GM12891 (cell line): ENCODE data around the gene USP48.

Source experiments
- DNase-seq: peaks from one replicate; pipeline ENCODE4 v3.0.0; 2011; ENCODE audit warnings: low spot score; ENCODE audit not compliant: insufficient read length
- FAIRE-seq: peaks from 2 replicates; lab custom pipeline; 2011; peaks lifted over from hg19 to GRCh38; lab: Jason Lieb, UNC
- PAX5 ChIP-seq: IDR thresholded peaks from 2 replicates; pipeline ENCODE4 v1.6.1; 2011; ENCODE audit warnings: low read length, moderate library complexity, mild to moderate bottlenecking; ENCODE audit not compliant: insufficient read depth, severe bottlenecking
- POLR2A ChIP-seq: IDR thresholded peaks from 2 replicates; pipeline ENCODE4 v1.6.1; 2011; ENCODE audit warnings: low read depth, low read length, control low read depth
- POLR2AphosphoS5 ChIP-seq: IDR thresholded peaks from 2 replicates; pipeline ENCODE4 v1.6.1; 2011; ENCODE audit warnings: low read depth, low read length, control low read depth
- POU2F2 ChIP-seq: IDR thresholded peaks from 2 replicates; pipeline ENCODE4 v1.6.1; 2011; ENCODE audit warnings: low read depth, mild to moderate bottlenecking, control low read depth, low read length, moderate library complexity
- SPI1 ChIP-seq: IDR thresholded peaks from 2 replicates; pipeline ENCODE4 v1.6.1; 2011; ENCODE audit warnings: low read depth, low read length, control low read depth
- TAF1 ChIP-seq: IDR thresholded peaks from 2 replicates; pipeline ENCODE4 v1.6.1; 2011; ENCODE audit warnings: low read depth, low read length, control low read depth

Gene USP48

GRCh38 chr1:21762022-21762404, 20.9 kb downstream of the USP48 start:
- no peak for DNase-seq
- no peak for TF ChIP-seq SPI1
- peak; percentile 91 for TF ChIP-seq PAX5
- peak; percentile 61 for FAIRE-seq

GRCh38 chr1:21761052-21761451, 21.9 kb downstream of the USP48 start:
- DNase-seq (no peak), FAIRE-seq (no peak)
- no peak for TF ChIP-seq PAX5
- TF ChIP-seq SPI1: no peak
- no peak for TF ChIP-seq POU2F2
- TF ChIP-seq POLR2A: no peak
- no peak for TF ChIP-seq TAF1
- no peak for TF ChIP-seq POLR2AphosphoS5

DNA sequence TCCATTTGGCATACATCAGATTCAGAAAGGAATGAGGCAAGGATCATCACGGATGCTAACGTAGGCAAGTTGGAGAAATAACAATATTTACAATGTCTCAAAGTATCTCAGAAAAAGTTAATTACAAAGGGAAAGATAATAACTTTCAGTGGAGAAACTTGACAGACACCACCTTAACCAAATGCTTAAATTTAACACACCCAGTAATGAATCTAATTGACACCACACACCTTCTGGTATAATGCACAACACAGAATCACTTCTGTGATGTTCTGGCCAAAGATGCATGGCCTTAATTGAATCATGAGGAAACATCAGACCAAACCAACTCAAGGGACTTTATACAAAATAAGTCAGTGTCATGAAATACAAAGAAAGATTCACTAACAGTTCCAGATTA, 23.1 kb downstream of the USP48 start:
- no peak for DNase-seq
- peak; percentile 16 for FAIRE-seq
- TF ChIP-seq POLR2A: no peak
- no peak for TF ChIP-seq POU2F2
- TF ChIP-seq PAX5: no peak
- TF ChIP-seq POLR2AphosphoS5: no peak
- TF ChIP-seq SPI1: no peak
- TF ChIP-seq TAF1: no peak

GRCh38 chr1:21759182-21759581, 23.8 kb downstream of the USP48 start:
- TF ChIP-seq SPI1 (no peak), PAX5 (no peak), POLR2A (no peak), POU2F2 (no peak), TAF1 (no peak), POLR2AphosphoS5 (no peak)
- FAIRE-seq (no peak), DNase-seq (no peak)

DNA sequence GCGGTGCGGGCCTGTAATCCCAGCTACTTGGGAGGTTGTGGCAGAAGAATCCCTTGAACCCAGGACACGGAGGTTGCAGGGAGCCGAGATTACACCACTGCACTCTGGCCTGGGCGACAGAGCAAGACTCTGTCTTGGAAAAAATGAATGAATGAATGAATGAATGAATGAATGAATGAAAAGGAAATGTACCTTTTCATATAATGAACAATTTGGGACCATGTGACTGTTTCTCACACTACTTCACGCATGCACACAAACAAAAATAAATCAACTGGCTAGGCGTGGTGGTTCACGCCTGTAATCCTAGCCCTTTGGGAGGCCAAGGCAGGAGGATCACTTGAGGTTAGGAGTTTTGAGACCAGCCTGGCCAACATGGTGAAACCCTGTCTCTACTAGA, 24.3 kb downstream of the USP48 start:
- DNase-seq: no peak
- no peak for FAIRE-seq
- TF ChIP-seq POLR2AphosphoS5 (no peak), PAX5 (no peak)

GRCh38 chr1:21756393-21757089, 26.4 kb downstream of the USP48 start:
- DNase-seq: no peak
- TF ChIP-seq POLR2AphosphoS5: no peak
- TF ChIP-seq TAF1: no peak
- no peak for TF ChIP-seq SPI1
- no peak for TF ChIP-seq PAX5
- TF ChIP-seq POU2F2: no peak
- no peak for TF ChIP-seq POLR2A
- FAIRE-seq: no peak

- FAIRE-seq (no peak), DNase-seq (no peak)
- no peak for TF ChIP-seq SPI1
- no peak for TF ChIP-seq POU2F2
- TF ChIP-seq POLR2AphosphoS5: no peak
- no peak for TF ChIP-seq PAX5
- TF ChIP-seq POLR2A: no peak
- TF ChIP-seq TAF1: no peak
These were observed 27.9 kb downstream of the USP48 start for GRCh38 chr1:21755067-21755466.

DNA sequence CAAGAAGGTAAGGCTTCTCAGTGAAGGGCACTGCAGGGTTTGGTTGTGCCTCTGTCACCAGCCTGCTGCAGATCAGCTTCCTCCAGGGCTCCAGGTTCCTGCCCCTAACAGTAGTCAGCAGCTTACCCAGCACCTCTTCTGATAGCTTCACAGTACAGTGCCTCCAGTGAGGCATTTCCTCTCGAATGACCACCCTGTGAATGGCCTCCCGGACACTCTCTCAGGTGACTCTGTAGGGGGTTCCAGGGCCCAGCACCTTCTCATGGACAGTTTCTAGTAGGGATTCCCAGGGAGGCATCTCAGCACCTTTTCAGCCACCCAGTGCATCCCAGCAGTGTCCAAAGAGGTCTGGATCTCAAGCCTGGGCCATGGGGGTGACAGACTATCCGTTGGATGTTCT, 28.4 kb downstream of the USP48 start:
- FAIRE-seq: no peak
- TF ChIP-seq TAF1: no peak
- TF ChIP-seq POLR2AphosphoS5: no peak
- TF ChIP-seq POLR2A: no peak
- no peak for TF ChIP-seq SPI1
- DNase-seq: no peak

- FAIRE-seq (no peak), DNase-seq (no peak)
- TF ChIP-seq SPI1 (no peak), POU2F2 (no peak), POLR2AphosphoS5 (no peak), TAF1 (no peak), POLR2A (no peak), PAX5 (no peak)
These were observed 30.8 kb downstream of the USP48 start for GRCh38 chr1:21752186-21752585.

GRCh38 chr1:21751281-21751680, 31.7 kb downstream of the USP48 start:
- DNase-seq: no peak
- FAIRE-seq: no peak
- TF ChIP-seq POLR2AphosphoS5: no peak
- TF ChIP-seq POLR2A: no peak
- TF ChIP-seq POU2F2: no peak
- no peak for TF ChIP-seq PAX5
- no peak for TF ChIP-seq TAF1
- TF ChIP-seq SPI1: no peak

DNA sequence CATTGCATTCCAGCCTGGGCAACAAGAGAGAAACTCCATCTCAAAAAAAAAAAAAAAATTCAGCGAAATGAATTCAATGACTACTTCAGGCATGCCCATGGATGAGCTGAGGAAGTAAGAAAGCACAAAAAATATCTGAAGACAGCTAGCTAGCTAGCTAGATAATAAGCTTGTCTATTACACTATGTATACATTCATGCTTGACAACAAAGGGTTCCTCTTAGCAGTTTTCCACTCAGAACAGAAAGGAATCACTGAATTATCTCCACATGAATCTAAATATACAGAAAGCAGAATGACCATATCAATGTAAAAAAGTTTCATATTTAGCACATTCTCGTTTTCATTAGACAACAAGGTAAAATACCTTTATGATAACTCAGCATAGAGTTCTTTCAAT, 32.1 kb downstream of the USP48 start:
- DNase-seq (no peak), FAIRE-seq (no peak)
- no peak for TF ChIP-seq POLR2AphosphoS5
- no peak for TF ChIP-seq TAF1
- TF ChIP-seq SPI1: no peak
- no peak for TF ChIP-seq POLR2A
- no peak for TF ChIP-seq POU2F2
- no peak for TF ChIP-seq PAX5
